ENCODE measurements around the gene PHKA2.

Gene PHKA2

GRCh38 chrX:18946157-18946556 is 37.8 kb downstream of the PHKA2 start:
- TF ChIP-seq, protein P1, sequence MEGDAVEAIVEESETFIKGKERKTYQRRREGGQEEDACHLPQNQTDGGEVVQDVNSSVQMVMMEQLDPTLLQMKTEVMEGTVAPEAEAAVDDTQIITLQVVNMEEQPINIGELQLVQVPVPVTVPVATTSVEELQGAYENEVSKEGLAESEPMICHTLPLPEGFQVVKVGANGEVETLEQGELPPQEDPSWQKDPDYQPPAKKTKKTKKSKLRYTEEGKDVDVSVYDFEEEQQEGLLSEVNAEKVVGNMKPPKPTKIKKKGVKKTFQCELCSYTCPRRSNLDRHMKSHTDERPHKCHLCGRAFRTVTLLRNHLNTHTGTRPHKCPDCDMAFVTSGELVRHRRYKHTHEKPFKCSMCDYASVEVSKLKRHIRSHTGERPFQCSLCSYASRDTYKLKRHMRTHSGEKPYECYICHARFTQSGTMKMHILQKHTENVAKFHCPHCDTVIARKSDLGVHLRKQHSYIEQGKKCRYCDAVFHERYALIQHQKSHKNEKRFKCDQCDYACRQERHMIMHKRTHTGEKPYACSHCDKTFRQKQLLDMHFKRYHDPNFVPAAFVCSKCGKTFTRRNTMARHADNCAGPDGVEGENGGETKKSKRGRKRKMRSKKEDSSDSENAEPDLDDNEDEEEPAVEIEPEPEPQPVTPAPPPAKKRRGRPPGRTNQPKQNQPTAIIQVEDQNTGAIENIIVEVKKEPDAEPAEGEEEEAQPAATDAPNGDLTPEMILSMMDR (IDR thresholded peaks at IDR 0.05; ENCODE audit: control extremely low read depth, extremely low read depth, low read depth, missing control alignments): no peak
- CTCF ChIA-PET: no interaction called here
- POLR2A ChIA-PET: no interaction called here
- DNase-seq (ENCODE audit: extremely low spot score): no peak

- CTCF ChIA-PET: no interaction called here
- POLR2A ChIA-PET: no interaction called here
- TF ChIP-seq, protein P1 (IDR thresholded peaks at IDR 0.05; ENCODE audit: control extremely low read depth, extremely low read depth, low read depth, missing control alignments): no peak
- DNase-seq (ENCODE audit: extremely low spot score): no peak
Observed at GRCh38 chrX:18945483-18945882, 38.4 kb downstream of the PHKA2 start.

- TF ChIP-seq, protein P1 (IDR thresholded peaks at IDR 0.05; ENCODE audit: control extremely low read depth, extremely low read depth, low read depth, missing control alignments): no peak
- ChIA-PET CTCF (no interaction called here), POLR2A (no interaction called here)
- no peak for DNase-seq (ENCODE audit: extremely low spot score)
Observed at GRCh38 chrX:18944482-18944881, 39.4 kb downstream of the PHKA2 start.

- no peak for DNase-seq (ENCODE audit: extremely low spot score)
- POLR2A ChIA-PET: no interaction called here
- TF ChIP-seq, protein P1 (IDR thresholded peaks at IDR 0.05; ENCODE audit: control extremely low read depth, extremely low read depth, low read depth, missing control alignments): no peak
Observed at GRCh38 chrX:18941896-18942295, 42.0 kb downstream of the PHKA2 start.

DNA sequence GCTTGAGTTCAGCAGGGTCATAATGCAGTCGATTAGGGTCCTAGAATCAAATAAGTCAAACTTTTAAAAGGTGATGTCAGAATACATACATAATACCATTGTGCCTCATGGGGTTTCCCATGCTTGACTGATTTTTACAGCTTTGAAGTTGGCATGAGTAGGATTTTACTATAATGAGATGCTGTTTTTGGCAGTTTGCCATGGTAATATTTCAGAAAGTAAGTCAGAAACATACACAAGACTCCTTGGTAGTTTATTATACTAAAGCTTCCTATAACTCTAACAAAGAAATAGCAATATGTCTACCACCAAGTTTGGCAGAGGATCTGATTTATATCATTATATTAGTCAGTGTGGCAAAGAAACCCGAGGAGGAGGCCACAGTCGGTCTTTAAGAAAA is 45.2 kb downstream of the PHKA2 start:
- TF ChIP-seq, protein P1 (IDR thresholded peaks at IDR 0.05; ENCODE audit: control extremely low read depth, extremely low read depth, low read depth, missing control alignments): no peak
- DNase-seq (ENCODE audit: extremely low spot score): no peak
- POLR2A ChIA-PET: no interaction called here
- CTCF ChIA-PET: no interaction called here

More at GRCh38 chrX:18941896-18942295, 42.0 kb downstream of the PHKA2 start:
- CTCF ChIA-PET: interaction anchor here (1.8 kb wide), 1 partner anchor 20 kb away, joined by 7 read pairs; no protein-coding TSS in a partner anchor

DNA sequence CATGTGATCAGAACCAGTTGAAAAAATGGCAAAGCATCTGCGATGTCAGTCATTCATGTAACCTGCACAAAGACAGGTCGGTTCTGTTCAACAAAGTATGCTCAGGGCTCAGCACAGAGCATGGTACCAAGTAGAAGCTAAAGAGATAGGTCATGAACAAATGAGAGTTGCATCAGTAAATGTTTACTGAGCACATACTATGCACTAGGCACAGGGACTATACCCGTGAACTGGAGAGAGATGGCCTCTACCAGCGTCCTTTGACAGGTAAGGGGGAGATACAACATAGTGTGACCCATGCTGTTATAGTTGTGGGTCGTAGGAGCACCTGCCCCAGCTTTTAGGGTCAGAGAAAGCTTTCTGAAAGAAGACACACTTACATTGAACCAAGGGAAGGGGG is 46.7 kb downstream of the PHKA2 start:
- POLR2A ChIA-PET: no interaction called here
- TF ChIP-seq, protein P1 (IDR thresholded peaks at IDR 0.05; ENCODE audit: control extremely low read depth, extremely low read depth, low read depth, missing control alignments): no peak
- no peak for DNase-seq (ENCODE audit: extremely low spot score)
- CTCF ChIA-PET: no interaction called here

- CTCF ChIA-PET: no interaction called here
- DNase-seq (ENCODE audit: extremely low spot score): no peak
- POLR2A ChIA-PET: interaction anchor here (0.7 kb wide), 1 partner anchor 53 kb away, joined by 5 read pairs; no protein-coding TSS in a partner anchor
Observed at GRCh38 chrX:18935893-18936292, 48.0 kb downstream of the PHKA2 start.

More at GRCh38 chrX:18935893-18936292, 48.0 kb downstream of the PHKA2 start:
- TF ChIP-seq, protein P1 (IDR thresholded peaks at IDR 0.05; ENCODE audit: control extremely low read depth, extremely low read depth, low read depth, missing control alignments): no peak

All from GM10248 (cell line).